SK-N-SH (cell line): Measurements from ENCODE around the gene ASZ1.

Experiments used
- CHD2 ChIP-seq: fragments of 150-350 bp; IDR thresholded peaks from 2 replicates; pipeline ENCODE4 v1.6.1; 2018; ENCODE audit warnings: low read length; ENCODE audit not compliant: partially characterized antibody
- CTCF ChIP-seq: fragments of 200-600 bp; sonication (generic); IDR thresholded peaks from 2 replicates; pipeline ENCODE4 v1.6.1; 2017; ENCODE audit warnings: antibody characterized with exemption, mild to moderate bottlenecking, moderate library complexity
- ELF1 ChIP-seq: IDR thresholded peaks from 2 replicates; pipeline ENCODE4 v1.4.0; 2012
- JUND ChIP-seq: IDR thresholded peaks from 2 replicates; pipeline ENCODE4 v1.4.0; 2012
- MAX ChIP-seq: IDR thresholded peaks from 2 replicates; pipeline ENCODE4 v1.4.0; 2012; ENCODE audit warnings: low read depth
- MXI1 ChIP-seq: IDR thresholded peaks from 2 replicates; pipeline ENCODE4 v1.6.1; 2012; ENCODE audit warnings: mild to moderate bottlenecking, low read depth, low read length, improper control_type of control experiment
- PBX3 ChIP-seq: IDR thresholded peaks from 2 replicates; pipeline ENCODE4; 2012
- RAD21 ChIP-seq: IDR thresholded peaks from 2 replicates; pipeline ENCODE4 v1.6.1; 2012; ENCODE audit warnings: mild to moderate bottlenecking, low read length
- REST ChIP-seq: IDR thresholded peaks from 2 replicates; pipeline ENCODE4 v1.6.1; 2012; ENCODE audit warnings: mild to moderate bottlenecking, low read depth, low read length, moderate library complexity
- RFX5 ChIP-seq: IDR thresholded peaks from 2 replicates; pipeline ENCODE4 v1.6.1; 2012; ENCODE audit warnings: mild to moderate bottlenecking, improper control_type of control experiment, low read length
- SMC3 ChIP-seq: IDR thresholded peaks from 2 replicates; pipeline ENCODE4 v1.6.1; 2012; ENCODE audit warnings: low read depth, low read length, improper control_type of control experiment
- TCF12 ChIP-seq: IDR thresholded peaks from 2 replicates; pipeline ENCODE4 v1.4.0; 2012
- USF1 ChIP-seq: IDR thresholded peaks from 2 replicates; pipeline ENCODE4 v1.4.0; 2012; ENCODE audit warnings: low read depth, borderline replicate concordance

- no peak for TF ChIP-seq CTCF
- TF ChIP-seq REST = no peak
- TF ChIP-seq SMC3 = no peak
- no peak for TF ChIP-seq RFX5
- TF ChIP-seq JUND = no peak
- no peak for TF ChIP-seq MAX
- no peak for TF ChIP-seq TCF12
- TF ChIP-seq CHD2 = no peak
- TF ChIP-seq RAD21 = no peak
- no peak for TF ChIP-seq MXI1
- TF ChIP-seq PBX3 = no peak
- TF ChIP-seq USF1 = no peak
- TF ChIP-seq ELF1 = no peak
These were observed 19.0 kb upstream of the ASZ1 start for GRCh38 chr7:117446220-117446815.
